ENCODE data around the gene ADAP1.

ADAP1 gene

GRCh38 chr7:853366-854117 lies 100.9 kb downstream of the ADAP1 start:
- no peak for DNase-seq

DNA sequence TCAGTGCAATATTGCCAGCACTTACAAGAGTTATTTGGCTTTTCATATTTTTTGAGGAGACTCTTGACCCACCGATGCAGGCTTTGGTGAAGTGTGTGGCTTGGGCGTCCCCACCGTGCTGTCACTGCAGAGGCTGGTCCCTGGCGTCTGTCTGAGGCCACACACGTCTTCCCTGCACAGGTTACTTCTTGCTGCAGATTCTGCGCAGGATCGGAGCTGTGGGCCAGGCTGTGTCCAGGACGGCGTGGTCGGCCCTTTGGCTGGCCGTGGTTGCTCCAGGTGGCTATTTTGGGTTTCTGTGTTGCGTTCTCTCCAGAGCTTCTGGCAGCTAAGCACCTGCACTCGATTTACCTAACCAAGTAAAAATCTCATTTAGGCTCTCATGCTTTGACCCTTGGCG lies 103.3 kb downstream of the ADAP1 start:
- DNase-seq: no peak

- no peak for DNase-seq
Observed at GRCh38 chr7:849781-850180, 104.7 kb downstream of the ADAP1 start.

GRCh38 chr7:849145-849544 lies 105.3 kb downstream of the ADAP1 start:
- no peak for DNase-seq

All from HCEC 1CT (cell line).